Measurements from ENCODE around the gene MGAT1.

MGAT1 gene

GRCh38 chr5:180804129-180804618, 1.6 kb upstream of the MGAT1 start:
- DNase-seq (ENCODE audit: low read depth in 2 of 2), result no peak
- H3K4me3 ChIP-seq (replicated peaks in 1 of 2; ENCODE audit: low read depth in 2 of 2, low read length in 2 of 2), result no peak overlapping the region

GRCh38 chr5:180803181-180804128, 849 bp upstream of the MGAT1 start:
- H3K4me3 ChIP-seq (replicated peaks in 1 of 2; ENCODE audit: low read depth in 2 of 2, low read length in 2 of 2), result peak overlapping the region; percentile 39 to 96
- DNase-seq (ENCODE audit: low read depth in 2 of 2), result peak in 1 of 2 donors; percentile 32
- TF ChIP-seq CTCF (IDR thresholded peaks at IDR 0.05; ENCODE audit: low read depth, low read length), result no peak

More at GRCh38 chr5:180804129-180804618, 1.6 kb upstream of the MGAT1 start:
- no peak for TF ChIP-seq CTCF (IDR thresholded peaks at IDR 0.05; ENCODE audit: low read depth, low read length)

- no peak for TF ChIP-seq CTCF (IDR thresholded peaks at IDR 0.05; ENCODE audit: low read depth, low read length)
- no peak for DNase-seq (ENCODE audit: low read depth in 2 of 2)
- peak overlapping the region; percentile 88 to 96 for H3K4me3 ChIP-seq (replicated peaks in 1 of 2; ENCODE audit: low read depth in 2 of 2, low read length in 2 of 2)
Observed at GRCh38 chr5:180801596-180802324, 846 bp downstream of the MGAT1 start.

- TF ChIP-seq CTCF (IDR thresholded peaks at IDR 0.05; ENCODE audit: low read depth, low read length), result peak; percentile 13
Observed at GRCh38 chr5:180799902-180800801, 2.5 kb downstream of the MGAT1 start.

GRCh38 chr5:180799194-180799593, 3.4 kb downstream of the MGAT1 start:
- no peak for DNase-seq (ENCODE audit: low read depth in 2 of 2)
- peak; percentile 15 for TF ChIP-seq CTCF (IDR thresholded peaks at IDR 0.05; ENCODE audit: low read depth, low read length)
- no peak overlapping the region for H3K4me3 ChIP-seq (replicated peaks in 1 of 2; ENCODE audit: low read depth in 2 of 2, low read length in 2 of 2)

More at GRCh38 chr5:180799902-180800801, 2.5 kb downstream of the MGAT1 start:
- no peak overlapping the region for H3K4me3 ChIP-seq (replicated peaks in 1 of 2; ENCODE audit: low read depth in 2 of 2, low read length in 2 of 2)
- peak; percentile 52 to 82 for DNase-seq (ENCODE audit: low read depth in 2 of 2)

- no peak for DNase-seq (ENCODE audit: low read depth in 2 of 2)
- TF ChIP-seq CTCF (IDR thresholded peaks at IDR 0.05; ENCODE audit: low read depth, low read length), result no peak
- no peak overlapping the region for H3K4me3 ChIP-seq (replicated peaks in 1 of 2; ENCODE audit: low read depth in 2 of 2, low read length in 2 of 2)
Observed at GRCh38 chr5:180798193-180798592, 4.4 kb downstream of the MGAT1 start.
